ENCODE measurements around the gene DENND11. TPM values are rescaled to one million over a fixed set of nuclear protein-coding genes. Genes with fewer than 3 reads are reported as not detected.

Gene DENND11
- total and polyA plus RNA-seq, 7 donors, result 1.7 to 5.7 (median 4.4) TPM

- H3K4me3 ChIP-seq, result no peak overlapping the region
- H3K9me3 ChIP-seq, result no peaks in the 10 kb centered on the region
- ATAC-seq (no peak), DNase-seq (no peak)
- intact Hi-C loops (cut with DNase I), result no loop called here
- no peak overlapping the region for H3K27ac ChIP-seq
- 78 to 80% (median 78%) methylated on average over 6 of the region's 6 CpGs for WGBS, 3 donors
- no peaks in the 10 kb centered on the region for H3K27me3 ChIP-seq (ENCODE audit: insufficient read depth in 3 of 3, low read length in 2 of 3)
- no peaks in the 10 kb centered on the region for H3K4me1 ChIP-seq
- TF ChIP-seq, protein P1, sequence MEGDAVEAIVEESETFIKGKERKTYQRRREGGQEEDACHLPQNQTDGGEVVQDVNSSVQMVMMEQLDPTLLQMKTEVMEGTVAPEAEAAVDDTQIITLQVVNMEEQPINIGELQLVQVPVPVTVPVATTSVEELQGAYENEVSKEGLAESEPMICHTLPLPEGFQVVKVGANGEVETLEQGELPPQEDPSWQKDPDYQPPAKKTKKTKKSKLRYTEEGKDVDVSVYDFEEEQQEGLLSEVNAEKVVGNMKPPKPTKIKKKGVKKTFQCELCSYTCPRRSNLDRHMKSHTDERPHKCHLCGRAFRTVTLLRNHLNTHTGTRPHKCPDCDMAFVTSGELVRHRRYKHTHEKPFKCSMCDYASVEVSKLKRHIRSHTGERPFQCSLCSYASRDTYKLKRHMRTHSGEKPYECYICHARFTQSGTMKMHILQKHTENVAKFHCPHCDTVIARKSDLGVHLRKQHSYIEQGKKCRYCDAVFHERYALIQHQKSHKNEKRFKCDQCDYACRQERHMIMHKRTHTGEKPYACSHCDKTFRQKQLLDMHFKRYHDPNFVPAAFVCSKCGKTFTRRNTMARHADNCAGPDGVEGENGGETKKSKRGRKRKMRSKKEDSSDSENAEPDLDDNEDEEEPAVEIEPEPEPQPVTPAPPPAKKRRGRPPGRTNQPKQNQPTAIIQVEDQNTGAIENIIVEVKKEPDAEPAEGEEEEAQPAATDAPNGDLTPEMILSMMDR (IDR thresholded peaks at IDR 0.05), result no peak
- peaks cover 2 to 35% of the 10 kb centered on the region in 2 donors for H3K36me3 ChIP-seq (ENCODE audit: insufficient read depth in 1 of 2, low read depth in 1 of 2)
Measured at GRCh38 chr7:141686670-141687069, 15.3 kb downstream of the DENND11 start.

DNA sequence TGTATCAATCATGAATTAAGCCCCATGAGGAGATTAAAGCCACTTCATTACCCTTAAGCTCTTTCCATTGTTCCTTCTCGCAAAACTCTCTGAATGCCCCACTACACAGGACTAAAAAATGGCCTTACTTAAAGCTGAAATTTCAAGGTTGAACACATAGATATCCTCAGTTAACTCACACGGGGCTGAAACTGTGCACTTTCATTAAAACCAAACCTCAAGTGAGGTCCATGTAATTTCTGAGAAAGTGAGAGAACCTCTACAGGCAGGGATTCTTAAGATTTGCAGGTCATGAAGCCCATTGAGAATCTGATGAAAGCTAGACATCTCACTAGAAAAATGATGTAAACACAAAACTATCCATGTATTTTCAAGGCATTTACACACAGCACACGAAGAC is 15.9 kb downstream of the DENND11 start:
- H3K27ac ChIP-seq, result no peak overlapping the region
- no peak overlapping the region for H3K4me3 ChIP-seq
- no peaks in the 10 kb centered on the region for H3K4me1 ChIP-seq
- peaks cover 3 to 38% of the 10 kb centered on the region in 2 donors for H3K36me3 ChIP-seq (ENCODE audit: insufficient read depth in 1 of 2, low read depth in 1 of 2)
- intact Hi-C loops (cut with DNase I), result no loop called here
- DNase-seq (no peak), ATAC-seq (no peak)
- 62 to 69% (median 65%) methylated on average over 3 of the region's 3 CpGs for WGBS, 3 donors
- TF ChIP-seq, protein P1 (IDR thresholded peaks at IDR 0.05), result no peak
- no peaks in the 10 kb centered on the region for H3K27me3 ChIP-seq (ENCODE audit: insufficient read depth in 3 of 3, low read length in 2 of 3)
- H3K9me3 ChIP-seq, result no peaks in the 10 kb centered on the region

GRCh38 chr7:141685285-141686023 is 16.5 kb downstream of the DENND11 start:
- 37 to 52% (median 41%) methylated on average over 27 of the region's 27 CpGs for WGBS, 3 donors
- DNase-seq (peak in 1 of 2 donors; percentile 75), ATAC-seq (peak; percentile 69 to 97 (median 79))
- no peaks in the 10 kb centered on the region for H3K27me3 ChIP-seq (ENCODE audit: insufficient read depth in 3 of 3, low read length in 2 of 3)
- H3K36me3 ChIP-seq (ENCODE audit: insufficient read depth in 1 of 2, low read depth in 1 of 2), result peaks cover 7 to 38% of the 10 kb centered on the region in 2 donors
- intact Hi-C loops (cut with DNase I), result no loop called here
- no peaks in the 10 kb centered on the region for H3K4me1 ChIP-seq
- H3K9me3 ChIP-seq, result no peaks in the 10 kb centered on the region
- no peak overlapping the region for H3K4me3 ChIP-seq
- peak overlapping the region; percentile 12 for H3K27ac ChIP-seq
- TF ChIP-seq, protein P1 (IDR thresholded peaks at IDR 0.05), result no peak

GRCh38 chr7:141679014-141679413 is 23.0 kb downstream of the DENND11 start:
- no peaks in the 10 kb centered on the region for H3K27me3 ChIP-seq (ENCODE audit: insufficient read depth in 3 of 3, low read length in 2 of 3)
- ATAC-seq, result no peak
- H3K9me3 ChIP-seq, result no peaks in the 10 kb centered on the region
- no peaks in the 10 kb centered on the region for H3K4me1 ChIP-seq
- intact Hi-C loops (cut with DNase I), result no loop called here
- no peak overlapping the region for H3K27ac ChIP-seq
- peaks cover 7 to 42% of the 10 kb centered on the region in 2 donors for H3K36me3 ChIP-seq (ENCODE audit: insufficient read depth in 1 of 2, low read depth in 1 of 2)
- TF ChIP-seq, protein P1 (IDR thresholded peaks at IDR 0.05), result no peak
- DNase-seq, result no peak
- no peak overlapping the region for H3K4me3 ChIP-seq

GRCh38 chr7:141676618-141677017 is 25.3 kb downstream of the DENND11 start:
- no peaks in the 10 kb centered on the region for H3K4me1 ChIP-seq
- WGBS, 3 donors, result 86 to 92% (median 92%) methylated on average over 3 of the region's 3 CpGs
- ATAC-seq (no peak), DNase-seq (no peak)
- peaks cover 4 to 29% of the 10 kb centered on the region in 2 donors for H3K36me3 ChIP-seq (ENCODE audit: insufficient read depth in 1 of 2, low read depth in 1 of 2)
- intact Hi-C loops (cut with DNase I), result no loop called here
- no peak overlapping the region for H3K27ac ChIP-seq
- H3K4me3 ChIP-seq, result no peak overlapping the region
- no peaks in the 10 kb centered on the region for H3K27me3 ChIP-seq (ENCODE audit: insufficient read depth in 3 of 3, low read length in 2 of 3)
- no peaks in the 10 kb centered on the region for H3K9me3 ChIP-seq
- TF ChIP-seq, protein P1 (IDR thresholded peaks at IDR 0.05), result no peak
